ENCODE results near the gene PKIB. TPM values are rescaled to one million over a fixed set of nuclear protein-coding genes. Genes with fewer than 3 reads are reported as not detected.

The PKIB gene
- total and polyA plus RNA-seq, 2 donors (not counting 3 experiments of a cell fraction or from before 2014, with no cell fraction given): not detected

GRCh38 chr6:122755901-122756300, 145.7 kb downstream of the PKIB start:
- H3K79me2 ChIP-seq (ENCODE audit: control insufficient read depth, insufficient read depth, low read length): no peaks in the 10 kb centered on the region
- no peak overlapping the region for H3K27ac ChIP-seq (ENCODE audit: insufficient read depth, low read depth, low read length)
- H2AFZ ChIP-seq (ENCODE audit: low read depth, low read length): no peak overlapping the region
- no peaks in the 10 kb centered on the region for H4K20me1 ChIP-seq (replicated peaks; ENCODE audit: control insufficient read depth, extremely low read depth, insufficient read depth, low read length)
- intact Hi-C loops (cut with micrococcal nuclease) (no loop called here), dilution Hi-C loops (cut with MboI; ENCODE audit: extremely low pct_ligation_motif_present, low sequenced_read_pairs) (no loop called here)
- FAIRE-seq (no peak), DNase-seq (ENCODE audit: low read depth, low spot score) (no peak)
- H3K9me3 ChIP-seq (replicated peaks; ENCODE audit: control insufficient read depth, insufficient read depth, low read length): no peaks in the 10 kb centered on the region
- no peak overlapping the region for H3K4me3 ChIP-seq (replicated peaks in 1 of 3; ENCODE audit: insufficient read depth in 1 of 3, low read depth in 1 of 3, low read length in 3 of 3)
- H3K4me2 ChIP-seq (ENCODE audit: insufficient read depth, low read length): no peak overlapping the region
- H3K9ac ChIP-seq (replicated peaks; ENCODE audit: extremely low read depth, insufficient read depth, low read length): no peak overlapping the region
- H3K9me1 ChIP-seq (replicated peaks; ENCODE audit: control insufficient read depth, extremely low read depth, insufficient read depth, low read length): no peaks in the 10 kb centered on the region
- H3K27me3 ChIP-seq (ENCODE audit: control insufficient read depth in 2 of 2, insufficient read depth in 2 of 2, low read length in 2 of 2): no peaks in the 10 kb centered on the region
- no peak for TF ChIP-seq GATA2 (IDR thresholded peaks at IDR 0.05; ENCODE audit: insufficient read depth, insufficient read length, low read depth, low read length)
- TF ChIP-seq POLR2A (IDR thresholded peaks at IDR 0.05; ENCODE audit: low read depth, low read length): no peak
- TF ChIP-seq EZH2 (IDR thresholded peaks at IDR 0.05; ENCODE audit: borderline replicate concordance, low read depth, low read length, severe bottlenecking): no peak
- TF ChIP-seq JUN (IDR thresholded peaks at IDR 0.05; ENCODE audit: borderline replicate concordance, insufficient read depth, insufficient read length, low read depth): no peak
- no peak for TF ChIP-seq MYC (IDR thresholded peaks at IDR 0.05; ENCODE audit: low read depth, low read length)
- no peak for TF ChIP-seq MAX (IDR thresholded peaks at IDR 0.05; ENCODE audit: insufficient read depth, insufficient read length)
- TF ChIP-seq POLR2AphosphoS5 (IDR thresholded peaks at IDR 0.05; ENCODE audit: insufficient read depth, low read depth, low read length): no peak
- TF ChIP-seq CTCF (IDR thresholded peaks at IDR 0.05; ENCODE audit: extremely low read depth in 1 of 2, insufficient read depth in 1 of 2, low read depth in 1 of 2, low read length in 2 of 2): no peak
- no peak for TF ChIP-seq FOS (IDR thresholded peaks at IDR 0.05; ENCODE audit: borderline replicate concordance, insufficient read depth, low read length)
- H3K36me3 ChIP-seq (ENCODE audit: control insufficient read depth in 2 of 2, extremely low read depth in 1 of 2, insufficient read depth in 2 of 2, low read length in 2 of 2): no peaks in the 10 kb centered on the region
- H3K4me1 ChIP-seq (ENCODE audit: control insufficient read depth, extremely low read depth, insufficient read depth, low read length): no peaks in the 10 kb centered on the region
- POLR2A ChIA-PET: no interaction called here
- no TSS peak for BruUV-seq (replicated peaks)
- CTCF ChIA-PET: no interaction called here

Data from endothelial cell of umbilical vein (primary cell).